22Rv1 (cell line): ENCODE data around the gene MGAT3.

Source experiments
- CTCF ChIP-seq: fragments of 450-650 bp; IDR thresholded peaks from 2 replicates; pipeline ENCODE4 v1.5.1; 2017; ENCODE audit warnings: mild to moderate bottlenecking
- ZFX ChIP-seq: fragments of 450-650 bp; IDR thresholded peaks from 2 replicates; pipeline ENCODE4 v1.6.1; 2017; ENCODE audit warnings: antibody characterized with exemption, borderline replicate concordance

DNA sequence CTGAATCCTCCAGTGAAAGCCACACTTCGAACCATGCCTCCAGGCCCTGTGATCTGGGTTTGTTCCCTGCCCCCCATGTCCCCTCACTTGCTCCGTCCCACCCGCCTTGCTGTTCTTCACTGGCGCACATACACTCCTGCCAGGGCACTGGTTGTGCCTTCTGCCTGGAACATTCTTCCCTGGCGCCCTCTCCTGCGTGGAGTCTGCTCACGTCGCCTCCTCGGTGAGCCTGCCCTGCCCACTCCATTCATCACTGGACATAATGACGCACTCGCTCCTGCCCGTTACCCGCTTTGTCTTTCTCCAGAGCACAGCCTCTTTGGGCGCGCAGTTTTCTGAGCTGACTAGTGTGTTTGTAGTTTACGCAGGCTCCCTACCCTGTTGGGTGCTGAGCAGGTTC lies 24.2 kb downstream of the MGAT3 start:
- no peak for TF ChIP-seq CTCF
- no peak for TF ChIP-seq ZFX
